Body of pancreas (tissue), 4 donors: Measurements from ENCODE around the gene DOCK2. TPM values are rescaled to one million over a fixed set of nuclear protein-coding genes. Genes with fewer than 3 reads are reported as not detected.

ENCODE experiments used
- ATAC-seq: fragments of 150-250 bp; one replicate; pipeline ENCODE4 v1.9.1; 2016
- DNase-seq, 4 donors: peaks; one replicate each; pipeline ENCODE4 v3.0.0-alpha.2; 2019
- H3K27ac ChIP-seq, 4 donors: fragments of 200-600 bp; sonication (generic); 1 replicate in 3 of 4; 2 replicates in 1 of 4; pipeline versions ENCODE4 v1.5.1 to v1.6.1; 2016 to 2019; ENCODE audit warnings: mild to moderate bottlenecking in 1 of 4, mixed read lengths in 1 of 4, moderate library complexity in 1 of 4
- H3K27me3 ChIP-seq, 2 donors: fragments of 200-600 bp; sonication (generic); one replicate each; pipeline ENCODE4 v1.6.0; 2016; ENCODE audit warnings: mild to moderate bottlenecking in 1 of 2
- H3K36me3 ChIP-seq, 2 donors: fragments of 200-600 bp; sonication (generic); replicated peaks in 1 of 2; 2 replicates each; pipeline ENCODE4 v1.5.1; 2016; ENCODE audit warnings: low read depth in 2 of 2; ENCODE audit not compliant: insufficient read depth in 1 of 2
- H3K4me1 ChIP-seq: fragments of 200-600 bp; sonication (generic); one replicate; pipeline ENCODE4 v1.6.0; 2016
- H3K4me3 ChIP-seq, 2 donors: fragments of 200-600 bp; sonication (generic); 1 replicate in 1 of 2; 2 replicates in 1 of 2; pipeline ENCODE4 v1.5.1; 2016 to 2019
- H3K9me3 ChIP-seq, 3 donors: fragments of 200-600 bp; sonication (generic); 1 replicate in 2 of 3; 2 replicates in 1 of 3; pipeline ENCODE4 v1.5.1; 2016
- POLR2A ChIP-seq, 3 donors: fragments of 450-650 bp; IDR thresholded peaks; one replicate each; pipeline ENCODE4 v1.6.1; 2016; ENCODE audit warnings: antibody characterized with exemption in 3 of 3, mild to moderate bottlenecking in 2 of 3
- WGBS, 2 donors: methylation state at CpG; one replicate each; pipeline ENCODE4 v1.1.5; 2017; 5-methylcytosine and 5-hydroxymethylcytosine counted together
- intact Hi-C: fragments of 100-400 bp; cut with DNase I; formaldehyde crosslinking; loops from one replicate; pipeline ENCODE4 v1.15.1; 2023
- total RNA-seq, 2 donors: library from RNA; depleted of rRNA; stranded (reverse); fragments of >200 nt; gene quantifications; one replicate each; pipeline ENCODE4 v1.1.0, GENCODE V29; 2016
- TF ChIP-seq, protein P1 (sequence below), 7 experiments: fragments of 450-650 bp in 4 of 7; fragments of 200-600 bp in 3 of 7; sonication (generic) in 3 of 7; IDR thresholded peaks; one replicate each; pipeline ENCODE4 v1.5.1; 2016 to 2019; ENCODE audit warnings: antibody characterized with exemption in 7 of 7

The DOCK2 gene
- total RNA-seq, 2 donors from 2014 or later, result 3.1 to 7.6 TPM

DNA sequence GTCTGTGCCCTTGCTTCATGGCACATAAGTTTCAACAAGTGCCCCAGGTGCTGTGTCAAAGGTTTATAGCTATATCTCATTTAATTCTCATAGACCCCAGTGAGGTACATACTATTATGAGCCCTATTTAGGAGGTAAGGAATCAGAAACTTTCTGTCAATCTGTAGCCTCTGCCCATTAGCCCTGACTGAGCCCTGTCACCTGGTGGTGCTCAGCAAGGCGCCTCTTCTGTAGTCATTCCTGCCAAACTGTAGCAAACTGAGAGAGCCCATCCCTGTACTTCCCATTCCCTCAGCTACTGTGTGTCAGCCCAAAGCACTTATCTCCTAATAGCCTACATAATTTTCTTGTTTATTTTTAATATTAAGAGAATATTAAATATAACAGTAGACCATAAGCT, 422.1 kb downstream of the DOCK2 start:
- WGBS, 2 donors, result 59 to 76% methylated on average over 1 of the region's 1 CpG
- DNase-seq (no peak), ATAC-seq (no peak)
- no peak overlapping the region for H3K27ac ChIP-seq
- intact Hi-C loops, result no loop called here
- no peaks in the 10 kb centered on the region for H3K27me3 ChIP-seq
- H3K36me3 ChIP-seq, result no peaks in the 10 kb centered on the region
- TF ChIP-seq, protein P1, sequence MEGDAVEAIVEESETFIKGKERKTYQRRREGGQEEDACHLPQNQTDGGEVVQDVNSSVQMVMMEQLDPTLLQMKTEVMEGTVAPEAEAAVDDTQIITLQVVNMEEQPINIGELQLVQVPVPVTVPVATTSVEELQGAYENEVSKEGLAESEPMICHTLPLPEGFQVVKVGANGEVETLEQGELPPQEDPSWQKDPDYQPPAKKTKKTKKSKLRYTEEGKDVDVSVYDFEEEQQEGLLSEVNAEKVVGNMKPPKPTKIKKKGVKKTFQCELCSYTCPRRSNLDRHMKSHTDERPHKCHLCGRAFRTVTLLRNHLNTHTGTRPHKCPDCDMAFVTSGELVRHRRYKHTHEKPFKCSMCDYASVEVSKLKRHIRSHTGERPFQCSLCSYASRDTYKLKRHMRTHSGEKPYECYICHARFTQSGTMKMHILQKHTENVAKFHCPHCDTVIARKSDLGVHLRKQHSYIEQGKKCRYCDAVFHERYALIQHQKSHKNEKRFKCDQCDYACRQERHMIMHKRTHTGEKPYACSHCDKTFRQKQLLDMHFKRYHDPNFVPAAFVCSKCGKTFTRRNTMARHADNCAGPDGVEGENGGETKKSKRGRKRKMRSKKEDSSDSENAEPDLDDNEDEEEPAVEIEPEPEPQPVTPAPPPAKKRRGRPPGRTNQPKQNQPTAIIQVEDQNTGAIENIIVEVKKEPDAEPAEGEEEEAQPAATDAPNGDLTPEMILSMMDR (IDR thresholded peaks at IDR 0.05), result no peak
- no peak for TF ChIP-seq POLR2A (IDR thresholded peaks at IDR 0.05)
- no peaks in the 10 kb centered on the region for H3K4me1 ChIP-seq
- H3K9me3 ChIP-seq, result no peaks in the 10 kb centered on the region
- H3K4me3 ChIP-seq, result no peak overlapping the region

GRCh38 chr5:170067152-170067551, 430.1 kb downstream of the DOCK2 start:
- no peak overlapping the region for H3K27ac ChIP-seq
- H3K4me3 ChIP-seq, result no peak overlapping the region
- no peak for ATAC-seq
- no peak for DNase-seq
- TF ChIP-seq POLR2A (IDR thresholded peaks at IDR 0.05), result no peak
- TF ChIP-seq, protein P1 (IDR thresholded peaks at IDR 0.05), result no peak
- H3K36me3 ChIP-seq, result no peaks in the 10 kb centered on the region
- no peaks in the 10 kb centered on the region for H3K4me1 ChIP-seq
- intact Hi-C loops, result no loop called here
- H3K27me3 ChIP-seq, result no peaks in the 10 kb centered on the region
- H3K9me3 ChIP-seq, result no peaks in the 10 kb centered on the region

- DNase-seq, result no peak
- H3K9me3 ChIP-seq, result no peaks in the 10 kb centered on the region
- intact Hi-C loops, result no loop called here
- H3K4me1 ChIP-seq, result no peaks in the 10 kb centered on the region
- no peak overlapping the region for H3K4me3 ChIP-seq
- TF ChIP-seq, protein P1 (IDR thresholded peaks at IDR 0.05), result no peak
- TF ChIP-seq POLR2A (IDR thresholded peaks at IDR 0.05), result no peak
- no peak for ATAC-seq
- WGBS, 2 donors, result 45 to 47% methylated on average over 3 to 4 of the region's 4 CpGs
- no peak overlapping the region for H3K27ac ChIP-seq
- no peaks in the 10 kb centered on the region for H3K27me3 ChIP-seq
- H3K36me3 ChIP-seq, result no peaks in the 10 kb centered on the region
Observed at GRCh38 chr5:170067574-170068170, 430.6 kb downstream of the DOCK2 start.

DNA sequence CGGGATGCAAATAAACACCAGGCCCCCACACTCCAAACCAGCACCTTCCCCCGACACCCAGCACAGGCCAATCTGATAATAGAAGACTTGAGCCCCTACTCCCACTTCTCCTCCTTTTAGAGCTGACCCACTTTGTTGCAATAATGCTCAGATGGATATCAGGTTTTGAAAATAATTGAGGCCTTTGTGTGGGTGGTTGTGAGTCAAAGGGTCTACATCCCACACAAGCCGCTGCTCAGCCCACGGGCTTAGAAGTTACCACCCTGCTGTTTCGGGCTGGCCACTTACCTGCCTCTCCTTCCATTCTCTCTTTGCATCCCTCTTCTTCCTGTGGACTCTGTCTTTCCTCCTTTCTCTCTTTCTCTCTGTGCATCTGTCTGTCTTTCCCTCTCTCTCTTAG, 432.4 kb downstream of the DOCK2 start:
- DNase-seq (no peak), ATAC-seq (no peak)
- Histone ChIP-seq H3K4me1 (no peaks in the 10 kb centered on the region), H3K9me3 (no peaks in the 10 kb centered on the region), H3K4me3 (no peak overlapping the region), H3K27me3 (no peaks in the 10 kb centered on the region), H3K36me3 (no peaks in the 10 kb centered on the region), H3K27ac (no peak overlapping the region)
- 53 to 56% methylated on average over 5 of the region's 5 CpGs for WGBS, 2 donors
- no peak for TF ChIP-seq POLR2A (IDR thresholded peaks at IDR 0.05)
- TF ChIP-seq, protein P1 (IDR thresholded peaks at IDR 0.05), result no peak
- intact Hi-C loops, result no loop called here
